ENCODE data around the gene HOXD10. TPM values are rescaled to one million over a fixed set of nuclear protein-coding genes. Genes with fewer than 3 reads are reported as not detected.

HOXD10 gene
- total and polyA plus RNA-seq, 2 of the 13 experiments (the other 11 are each of a cell fraction or from before 2014, with no cell fraction given), result not detected

DNA sequence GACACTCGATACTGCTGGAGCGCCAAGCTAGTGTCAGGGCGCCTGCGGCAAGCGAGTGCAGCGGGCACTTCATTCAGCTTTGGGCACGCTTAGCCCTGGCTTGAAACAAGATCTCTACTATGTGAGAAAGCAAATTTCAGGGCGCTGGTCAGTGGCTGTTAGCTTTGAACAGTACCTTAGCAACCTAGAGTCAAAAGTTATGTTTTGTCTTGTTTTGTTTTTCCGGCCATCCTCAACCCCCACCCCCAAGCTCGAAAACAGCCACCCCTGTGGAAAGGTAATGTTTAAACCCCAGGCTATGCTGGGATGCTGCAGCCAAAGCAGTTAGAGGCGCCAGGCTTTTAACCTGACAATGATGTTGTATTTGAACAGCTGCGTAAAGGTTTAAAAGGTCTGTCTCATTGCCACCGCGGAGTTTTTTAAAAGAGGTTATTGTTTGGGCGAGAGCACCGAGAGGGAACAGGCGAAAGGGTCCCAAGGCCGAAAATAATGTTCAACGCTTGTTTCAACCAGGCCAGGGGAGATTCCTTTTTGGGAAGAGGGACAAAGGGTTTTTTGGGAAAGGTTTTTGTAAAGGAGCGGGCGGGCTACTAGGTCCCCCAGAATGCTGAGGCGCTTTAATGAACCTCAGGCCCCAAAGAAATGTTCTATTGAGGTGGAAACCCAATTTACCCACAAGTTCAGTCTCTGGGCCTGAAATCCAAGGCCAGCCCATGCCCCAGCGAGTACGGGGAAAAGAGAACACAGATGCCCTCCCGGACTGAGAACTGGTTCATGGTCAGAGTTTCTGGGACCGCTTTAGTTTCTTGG lies 2.3 kb upstream of the HOXD10 start (continued):
- TF ChIP-seq ZNF484 (CRISPR knock-in tag; IDR thresholded peaks at IDR 0.05; ENCODE audit: borderline replicate concordance, low read depth) (no peak), SOX13 (IDR thresholded peaks at IDR 0.05) (no peak), SOX13 (CRISPR knock-in tag; conservative IDR thresholded peaks at IDR 0.05 in 1 of 2, IDR thresholded peaks at IDR 0.05 in 1 of 2) (peak in 1 of 2 experiments; percentile 37; a peak in 1 of 4 replicates), HNRNPL (IDR thresholded peaks at IDR 0.05; ENCODE audit: low read depth, low read length) (no peak), SOX5 (CRISPR knock-in tag; IDR thresholded peaks at IDR 0.05; ENCODE audit: borderline replicate concordance) (peak; percentile 42; the same call in 1 of the 2 replicates), HDAC1 (CRISPR knock-in tag; IDR thresholded peaks at IDR 0.05) (peak; percentile 22; the same call in 1 of the 2 replicates)
- TF ChIP-seq, protein P1, sequence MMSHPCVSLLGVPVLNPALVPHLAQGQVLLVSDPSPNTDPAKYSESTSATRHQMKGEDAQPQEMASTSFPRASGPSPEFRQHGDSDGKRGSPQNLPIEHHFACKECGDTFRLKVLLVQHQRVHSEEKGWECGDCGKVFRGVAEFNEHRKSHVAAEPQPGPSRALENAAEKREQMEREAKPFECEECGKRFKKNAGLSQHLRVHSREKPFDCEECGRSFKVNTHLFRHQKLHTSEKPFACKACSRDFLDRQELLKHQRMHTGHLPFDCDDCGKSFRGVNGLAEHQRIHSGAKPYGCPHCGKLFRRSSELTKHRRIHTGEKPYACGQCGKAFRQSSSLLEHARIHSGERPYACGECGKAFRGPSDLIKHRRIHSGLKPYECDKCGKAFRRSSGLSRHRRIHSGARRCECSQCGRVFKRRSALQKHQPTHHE (CRISPR knock-in tag; IDR thresholded peaks at IDR 0.05; ENCODE audit: borderline replicate concordance), result no peak

DNA sequence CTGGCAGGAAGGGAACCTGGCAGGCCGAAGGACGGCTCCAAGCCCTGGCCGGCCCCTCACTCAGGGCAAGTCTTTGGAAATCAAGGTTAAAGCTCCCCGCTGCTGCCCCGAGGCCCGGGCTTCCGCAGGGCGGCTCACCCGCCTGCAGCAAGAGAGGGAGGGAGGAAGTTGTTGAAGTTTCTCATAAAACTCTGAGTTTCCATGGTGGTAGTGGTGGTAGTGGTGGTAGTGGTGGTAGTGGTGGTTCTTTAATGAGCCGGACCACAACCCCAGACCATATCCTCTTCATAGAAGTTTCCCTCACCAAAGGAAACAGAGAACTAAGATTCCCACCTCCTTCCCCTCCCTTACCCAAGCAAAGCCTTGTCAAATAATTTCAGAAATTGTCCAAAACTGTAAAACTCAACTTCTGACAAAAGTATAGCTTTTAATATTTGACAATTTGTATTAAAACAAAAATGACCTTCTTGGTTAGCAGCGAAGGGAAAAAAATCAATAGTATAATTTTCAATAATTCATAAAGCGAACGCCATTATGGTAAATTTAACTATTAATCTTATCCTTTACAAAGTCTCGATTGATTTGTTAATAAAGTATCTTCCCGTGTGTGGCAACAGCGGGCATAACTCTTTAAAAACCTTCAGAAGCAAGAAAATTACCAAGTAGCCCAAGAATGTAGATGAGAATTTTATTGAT lies 1.5 kb upstream of the HOXD10 start:
- no peak for ATAC-seq
- CTCF ChIA-PET (ENCODE audit: low intra/inter-chr PET ratio, low total read pairs), result no interaction called here

More for the DNA sequence above, 1.5 kb upstream of the HOXD10 start:
- H4K20me1 ChIP-seq (ENCODE audit: insufficient read depth, low read length), result no peaks in the 10 kb centered on the region
- FAIRE-seq, result no peak
- H2AFZ ChIP-seq (ENCODE audit: low read length), result no peak overlapping the region
- in situ Hi-C loops (cut with HindIII; ENCODE audit: extremely low pct_ligation_motif_present, low pct_unique_long_range_greater_than_20kb), result no loop called here
- TF ChIP-seq XBP1 (CRISPR knock-in tag; IDR thresholded peaks at IDR 0.05) (no peak), EZH2 (conservative IDR thresholded peaks at IDR 0.05; ENCODE audit: low read depth, low read length) (peak; percentile 95), CBX2 (IDR thresholded peaks at IDR 0.05; ENCODE audit: low read depth, low read length) (peak; percentile 89), CBX2 (CRISPR knock-in tag; IDR thresholded peaks at IDR 0.05; ENCODE audit: low read depth) (no peak)
- H3K9ac ChIP-seq (ENCODE audit: insufficient read depth, low read depth, low read length), result no peak overlapping the region
- peaks cover 25 to 96% of the 10 kb centered on the region in 2 experiments; a peak in 4 of 5 replicates for H3K27me3 ChIP-seq (ENCODE audit: control insufficient read depth in 1 of 2, insufficient read depth in 2 of 2, low read length in 2 of 2)
- H3K79me2 ChIP-seq (ENCODE audit: insufficient read depth, low read length), result no peaks in the 10 kb centered on the region
- peaks cover 14% of the 10 kb centered on the region for H3K4me1 ChIP-seq (ENCODE audit: insufficient read depth, low read length)
- intact Hi-C loops (cut with micrococcal nuclease; ENCODE audit: unreplicated experiment), result loop anchor here (5.0 kb wide), 2 partner anchors 522 to 1032 kb away; no protein-coding TSS in a partner anchor
- H3K4me2 ChIP-seq (ENCODE audit: low read depth, low read length), result 0 out of 2 replicates have a peak overlapping the region, but pooled peaks have one; percentile 5
- no peak overlapping the region for H3K27ac ChIP-seq (ENCODE audit: extremely low read length, insufficient read depth, low read length)
- DNase-seq (ENCODE audit: low spot score), result no peak
- BruUV-seq (replicated peaks), result no TSS peak
- H3K4me3 ChIP-seq (replicated peaks in 1 of 3; ENCODE audit: insufficient read depth in 1 of 3, low read depth in 2 of 3, low read length in 3 of 3), result no peak overlapping the region
- H3K36me3 ChIP-seq (replicated peaks in 1 of 2; ENCODE audit: control insufficient read depth in 1 of 2, insufficient read depth in 2 of 2, low read length in 2 of 2), result no peaks in the 10 kb centered on the region
- 18% methylated on average over 14 of the region's 16 CpGs for WGBS (ENCODE audit: low lambda C conversion rate)
- POLR2A ChIA-PET, result no interaction called here
- no peaks in the 10 kb centered on the region for H3K9me3 ChIP-seq (ENCODE audit: low read length)

All from HepG2 (cell line).